Caco-2 (cell line): ENCODE results near the gene LDAH. TPM values are rescaled to one million over a fixed set of nuclear protein-coding genes. Genes with fewer than 3 reads are reported as not detected.

Experiments used
- BruUV-seq: library from RNA; stranded (reverse); fragments of 400-500 nt; replicated peaks from 2 replicates; lab custom pipeline; 2021; lab: Mats Ljungman, UMichigan
- CTCF ChIA-PET: fragments of 300-600 bp; sonication (Branson Sonifier 250); formaldehyde crosslinking; loops from one replicate; lab custom pipeline; 2022; ENCODE audit warnings: antibody characterized with exemption; lab: Charles Lee
- POLR2A ChIA-PET: fragments of 300-600 bp; sonication (Branson Sonifier 250); formaldehyde crosslinking; loops from one replicate; lab custom pipeline; 2022; ENCODE audit warnings: antibody characterized with exemption; lab: Charles Lee
- DNase-seq, 2 experiments: peaks; one replicate each; pipeline versions ENCODE4 v3.0.0 to v3.0.0-alpha.2; 2020 to 2022
- H3K27me3 ChIP-seq: replicated peaks from 2 replicates; pipeline ENCODE4 v1.6.0; 2011; ENCODE audit warnings: low read length; ENCODE audit not compliant: control insufficient read depth, insufficient read depth
- H3K36me3 ChIP-seq: 2 replicates; pipeline ENCODE4 v1.5.1; 2011; ENCODE audit warnings: low read length; ENCODE audit not compliant: control insufficient read depth, insufficient read depth
- H3K4me1 ChIP-seq: fragments of 250-450 bp; sonication (Bioruptor Pico); 2 replicates; pipeline ENCODE4 v1.5.1; 2020; ENCODE audit warnings: mild to moderate bottlenecking
- H3K4me3 ChIP-seq: 2 replicates; pipeline ENCODE4 v1.5.1; 2011; ENCODE audit warnings: low read depth, mild to moderate bottlenecking, control low read depth, low read length
- H3K9me3 ChIP-seq: fragments of 250-450 bp; sonication (Bioruptor Pico); 2 replicates; pipeline ENCODE4 v1.5.1; 2020; ENCODE audit warnings: mild to moderate bottlenecking, moderate library complexity
- H3K27ac Mint-ChIP-seq: one replicate; pipeline ENCODE4 v1.8.0; 2022; ENCODE audit warnings: mixed read lengths; ENCODE audit not compliant: unreplicated experiment
- H3K27me3 Mint-ChIP-seq: one replicate; pipeline ENCODE4 v1.8.0; 2022; ENCODE audit warnings: mixed read lengths; ENCODE audit not compliant: insufficient read depth, unreplicated experiment
- H3K36me3 Mint-ChIP-seq: one replicate; pipeline ENCODE4 v1.8.0; 2022; ENCODE audit warnings: mild to moderate bottlenecking, mixed read lengths; ENCODE audit not compliant: insufficient read depth, unreplicated experiment
- H3K4me1 Mint-ChIP-seq: one replicate; pipeline ENCODE4 v1.8.0; 2022; ENCODE audit warnings: low read depth, mixed read lengths; ENCODE audit not compliant: unreplicated experiment
- H3K4me3 Mint-ChIP-seq: one replicate; pipeline ENCODE4 v1.8.0; 2022; ENCODE audit warnings: mild to moderate bottlenecking, moderate library complexity, mixed read lengths; ENCODE audit not compliant: unreplicated experiment
- H3K9me3 Mint-ChIP-seq: one replicate; pipeline ENCODE4 v1.8.0; 2022; ENCODE audit warnings: mixed read lengths; ENCODE audit not compliant: unreplicated experiment
- CTCF ChIP-seq, 2 experiments: fragments of 200-600 bp in 1 of 2; IDR thresholded peaks; 1 replicate in 1 of 2; 2 replicates in 1 of 2; pipeline versions ENCODE4 v1.5.1 to v1.8.0; 2011 to 2022; ENCODE audit warnings: antibody characterized with exemption in 1 of 2, control low read depth in 1 of 2, inconsistent platforms in 1 of 2, low read depth in 1 of 2, low read length in 1 of 2, mild to moderate bottlenecking in 1 of 2, moderate library complexity in 1 of 2; ENCODE audit not compliant: insufficient read depth in 1 of 2, severe bottlenecking in 1 of 2, unreplicated experiment in 1 of 2
- intact Hi-C: fragments of 100-400 bp; cut with micrococcal nuclease; formaldehyde crosslinking; loops from one replicate; pipeline ENCODE4 v1.10.0; 2022; ENCODE audit not compliant: unreplicated experiment
- total RNA-seq: library from RNA; stranded (reverse); gene quantifications from 2 replicates; pipeline ENCODE4 v1.2.3, GENCODE V29; 2022

LDAH gene
- total RNA-seq, 1 experiment from 2014 or later, result 40.5 TPM

- intact Hi-C loops, result loop anchor here (2.0 kb wide), 1 partner anchor 41 kb away; no protein-coding TSS in a partner anchor
- ChIA-PET CTCF (interaction anchor here (1.0 to 2.9 kb wide), 5 partner anchors 26 to 248 kb away, joined by 4 to 24 read pairs (median 10); partner anchors contain the start of gene RHOB), POLR2A (interaction anchor here (0.6 to 0.7 kb wide), 2 partner anchors 197 kb away, joined by 3 read pairs; partner anchors contain the start of gene RHOB)
- no peak overlapping the region for H3K4me3 ChIP-seq
- no peak overlapping the region for H3K4me3 Mint-ChIP-seq
- no peaks in the 10 kb centered on the region for H3K9me3 Mint-ChIP-seq
- H3K27me3 Mint-ChIP-seq, result no peaks in the 10 kb centered on the region
- no peaks in the 10 kb centered on the region for H3K4me1 Mint-ChIP-seq
- DNase-seq, result no peak
- BruUV-seq, result no TSS peak
- no peak overlapping the region for H3K27ac Mint-ChIP-seq
- peaks cover 10% of the 10 kb centered on the region for H3K36me3 Mint-ChIP-seq
- H3K36me3 ChIP-seq, result peaks cover 2% of the 10 kb centered on the region
- no peak for TF ChIP-seq CTCF (IDR thresholded peaks at IDR 0.05; ENCODE audit: insufficient read depth in 1 of 2, low read depth in 1 of 2, low read length in 1 of 2, severe bottlenecking in 1 of 2, unreplicated experiment in 1 of 2)
- H3K9me3 ChIP-seq, result no peaks in the 10 kb centered on the region
- no peaks in the 10 kb centered on the region for H3K4me1 ChIP-seq
- no peaks in the 10 kb centered on the region for H3K27me3 ChIP-seq
These were observed 179.1 kb downstream of the LDAH start for GRCh38 chr2:20643826-20644225.

GRCh38 chr2:20643060-20643459, 179.8 kb downstream of the LDAH start:
- Mint-ChIP-seq H3K9me3 (no peaks in the 10 kb centered on the region), H3K36me3 (peaks cover 10% of the 10 kb centered on the region), H3K27ac (no peak overlapping the region), H3K4me1 (no peaks in the 10 kb centered on the region), H3K27me3 (no peaks in the 10 kb centered on the region), H3K4me3 (no peak overlapping the region)
- POLR2A ChIA-PET, result interaction anchor here (0.6 to 1.6 kb wide), 3 partner anchors 196 to 232 kb away, joined by 3 to 14 read pairs (median 6); partner anchors contain the start of gene RHOB
- Histone ChIP-seq H3K27me3 (no peaks in the 10 kb centered on the region), H3K36me3 (peaks cover 2% of the 10 kb centered on the region), H3K4me1 (no peaks in the 10 kb centered on the region), H3K4me3 (no peak overlapping the region), H3K9me3 (no peaks in the 10 kb centered on the region)
- BruUV-seq, result no TSS peak
- TF ChIP-seq CTCF (IDR thresholded peaks at IDR 0.05; ENCODE audit: insufficient read depth in 1 of 2, low read depth in 1 of 2, low read length in 1 of 2, severe bottlenecking in 1 of 2, unreplicated experiment in 1 of 2), result no peak
- CTCF ChIA-PET, result interaction anchor here (0.6 to 2.9 kb wide), 10 partner anchors 8 to 273 kb away, joined by 3 to 24 read pairs (median 8); partner anchors contain the start of genes HS1BP3 and RHOB
- DNase-seq, result no peak
- intact Hi-C loops, result loop anchor here (2.0 kb wide), 1 partner anchor 40 kb away; no protein-coding TSS in a partner anchor

GRCh38 chr2:20642055-20642971, 180.6 kb downstream of the LDAH start:
- TF ChIP-seq CTCF (IDR thresholded peaks at IDR 0.05; ENCODE audit: insufficient read depth in 1 of 2, low read depth in 1 of 2, low read length in 1 of 2, severe bottlenecking in 1 of 2, unreplicated experiment in 1 of 2), result peak; percentile 97 to 99
- no TSS peak for BruUV-seq
- Histone ChIP-seq H3K27me3 (no peaks in the 10 kb centered on the region), H3K9me3 (no peaks in the 10 kb centered on the region), H3K36me3 (peaks cover 2% of the 10 kb centered on the region), H3K4me1 (no peaks in the 10 kb centered on the region), H3K4me3 (no peak overlapping the region)
- DNase-seq, result peak; percentile 64 to 88
- Mint-ChIP-seq H3K9me3 (no peaks in the 10 kb centered on the region), H3K4me1 (no peaks in the 10 kb centered on the region), H3K27ac (no peak overlapping the region), H3K27me3 (no peaks in the 10 kb centered on the region), H3K4me3 (no peak overlapping the region), H3K36me3 (peaks cover 10% of the 10 kb centered on the region)
- POLR2A ChIA-PET, result interaction anchor here (0.6 to 1.6 kb wide), 2 partner anchors 195 to 231 kb away, joined by 6 to 14 read pairs; partner anchors contain the start of gene RHOB
- intact Hi-C loops, result loop anchor here (1.0 to 2.0 kb wide), 4 partner anchors 40 to 246 kb away; no protein-coding TSS in a partner anchor
- CTCF ChIA-PET, result interaction anchor here (0.5 to 2.9 kb wide), 17 partner anchors 8 to 1065 kb away, joined by 3 to 24 read pairs (median 5); partner anchors contain the start of genes HS1BP3 and RHOB
